Muscle layer of duodenum (tissue), 2 donors: Measurements from ENCODE around the gene DIPK1C.

Experiments
- H3K27ac ChIP-seq: one replicate; pipeline ENCODE4 v1.7.0; 2013; ENCODE audit warnings: mild to moderate bottlenecking, low read length
- H3K27me3 ChIP-seq: one replicate; pipeline ENCODE4 v1.7.0; 2013; ENCODE audit warnings: low read depth, mild to moderate bottlenecking, control low read depth, low read length
- H3K36me3 ChIP-seq, 2 donors: one replicate each; pipeline ENCODE4 v1.7.0; 2013; ENCODE audit warnings: low read length in 2 of 2, control low read depth in 1 of 2, mild to moderate bottlenecking in 1 of 2; ENCODE audit not compliant: insufficient read depth in 2 of 2, control insufficient read depth in 1 of 2
- H3K4me1 ChIP-seq, 2 donors: one replicate each; pipeline ENCODE4 v1.7.0; 2013; ENCODE audit warnings: low read length in 2 of 2, mild to moderate bottlenecking in 2 of 2, control low read depth in 1 of 2, moderate library complexity in 1 of 2; ENCODE audit not compliant: insufficient read depth in 2 of 2, control insufficient read depth in 1 of 2
- H3K4me3 ChIP-seq, 2 donors: one replicate each; pipeline ENCODE4 v1.7.0; 2013; ENCODE audit warnings: low read length in 2 of 2, low read depth in 1 of 2, mild to moderate bottlenecking in 1 of 2
- H3K9me3 ChIP-seq, 2 donors: one replicate each; pipeline ENCODE4 v1.7.0; 2013; ENCODE audit warnings: low read length in 2 of 2, control low read depth in 1 of 2, mild to moderate bottlenecking in 1 of 2; ENCODE audit not compliant: control insufficient read depth in 1 of 2
- donor health status: healthy.

Gene DIPK1C

DNA sequence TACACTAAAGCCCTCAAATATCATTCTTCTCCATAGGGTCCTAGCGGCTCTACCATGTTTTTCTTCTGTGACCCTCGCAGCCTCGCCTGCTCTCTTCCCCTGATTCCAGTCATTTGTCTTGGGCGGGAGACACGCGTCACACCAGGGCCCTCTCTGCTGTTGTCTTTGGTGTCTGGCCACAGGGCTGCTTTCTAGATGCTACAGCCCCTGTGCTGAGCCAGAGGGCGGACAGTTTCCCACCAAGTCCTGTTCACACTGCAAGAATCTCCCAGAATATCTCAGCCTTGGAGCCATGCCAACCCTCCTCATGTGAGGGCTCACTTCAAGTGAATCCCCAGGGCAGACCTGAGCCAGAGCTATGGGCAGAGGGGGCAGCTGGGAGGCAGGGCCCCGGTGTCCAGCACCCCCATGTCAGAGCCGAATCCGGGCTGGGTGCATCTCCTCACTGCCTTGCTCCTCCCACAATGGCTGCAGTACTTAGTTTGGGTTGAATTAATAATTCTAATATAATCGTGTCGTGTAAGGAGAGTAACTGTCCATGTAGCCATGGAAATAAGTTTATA is 42.1 kb downstream of the DIPK1C start:
- H3K27me3 ChIP-seq: peaks cover 3% of the 10 kb centered on the region
- H3K36me3 ChIP-seq: no peaks in the 10 kb centered on the region
- H3K4me1 ChIP-seq: no peaks in the 10 kb centered on the region
- no peak overlapping the region for H3K4me3 ChIP-seq
- no peaks in the 10 kb centered on the region for H3K9me3 ChIP-seq
- no peak overlapping the region for H3K27ac ChIP-seq

DNA sequence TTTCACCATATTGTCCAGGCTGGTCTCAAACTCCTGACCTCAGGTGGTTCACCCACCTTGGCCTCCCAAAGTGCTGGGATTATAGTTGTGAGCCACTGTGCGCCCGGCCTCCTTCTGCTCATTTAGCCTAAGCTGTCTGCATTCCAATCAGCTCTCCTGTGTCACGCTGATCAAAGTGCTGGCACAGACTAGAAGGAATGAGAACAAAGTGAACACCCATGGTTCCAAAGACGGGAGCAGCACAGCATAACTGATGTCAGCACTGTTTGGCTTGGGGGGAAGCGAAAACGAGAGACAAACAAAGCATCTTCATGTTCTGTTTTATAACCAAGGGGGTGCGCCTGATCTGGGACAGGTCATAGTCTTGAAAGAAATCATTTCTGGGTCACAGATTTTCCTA is 43.3 kb downstream of the DIPK1C start:
- H3K36me3 ChIP-seq: no peaks in the 10 kb centered on the region
- H3K4me1 ChIP-seq: no peaks in the 10 kb centered on the region
- H3K27me3 ChIP-seq: peaks cover 3% of the 10 kb centered on the region
- H3K27ac ChIP-seq: no peak overlapping the region
- H3K4me3 ChIP-seq: no peak overlapping the region
- no peaks in the 10 kb centered on the region for H3K9me3 ChIP-seq

DNA sequence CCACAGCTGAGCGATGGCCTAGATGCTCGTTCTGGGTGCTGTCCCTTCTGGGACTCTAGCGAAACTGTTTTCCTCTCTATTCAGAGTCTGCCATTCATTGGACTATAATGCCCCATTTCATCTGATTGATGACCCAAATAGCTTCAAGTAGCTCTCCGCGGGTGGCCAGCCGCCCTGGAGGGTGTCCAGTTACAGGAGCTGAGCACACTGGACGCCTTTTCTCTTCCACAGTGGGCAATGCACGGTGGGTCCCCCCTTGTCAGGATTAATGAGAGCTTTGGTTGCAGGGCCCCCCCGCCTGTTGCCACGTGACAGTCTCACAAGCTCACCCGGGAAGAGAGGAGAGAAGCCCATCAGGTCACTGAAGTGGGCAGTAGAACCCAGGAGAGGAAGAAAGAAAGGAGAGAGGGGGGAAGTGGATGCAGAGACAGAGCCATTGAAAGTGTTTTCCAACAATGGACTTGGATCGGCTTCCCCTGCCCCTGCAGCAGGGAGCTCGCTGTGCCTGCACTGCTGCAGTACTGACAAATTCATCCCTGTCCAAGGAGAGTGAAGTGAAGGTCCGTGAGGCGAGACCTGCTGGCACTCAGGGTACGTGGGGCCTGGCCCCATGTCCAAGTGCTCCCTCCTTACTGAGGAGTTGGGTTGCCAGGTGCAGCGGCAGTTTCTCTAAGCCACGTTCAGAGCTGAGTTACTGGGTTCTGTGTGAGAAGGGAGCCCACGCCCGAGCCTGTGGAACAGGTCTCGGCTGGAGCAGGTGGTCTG is 44.8 kb downstream of the DIPK1C start:
- Histone ChIP-seq H3K4me1 (peaks cover 0 to 3% of the 10 kb centered on the region in 2 donors), H3K27me3 (peaks cover 3% of the 10 kb centered on the region), H3K9me3 (no peaks in the 10 kb centered on the region), H3K4me3 (no peak overlapping the region), H3K36me3 (no peaks in the 10 kb centered on the region), H3K27ac (no peak overlapping the region)

DNA sequence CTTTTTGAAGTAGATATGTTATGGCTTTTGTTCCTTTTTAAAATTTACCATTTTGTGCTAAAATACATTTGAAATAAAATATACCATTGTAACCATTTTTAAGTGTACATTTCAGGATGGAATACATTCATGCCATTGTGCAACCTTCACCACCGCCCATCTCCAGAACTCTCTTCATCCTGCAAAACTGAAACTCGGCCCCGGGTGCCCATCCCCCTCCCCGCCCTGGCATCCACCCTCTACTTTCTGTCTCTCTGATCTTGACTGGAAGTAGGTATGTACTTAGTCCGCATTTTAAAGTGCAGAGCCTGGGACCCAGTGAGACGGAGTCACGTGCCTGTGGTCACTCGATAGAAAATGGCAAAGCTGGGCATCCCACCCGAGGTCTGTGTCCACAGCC is 45.6 kb downstream of the DIPK1C start:
- H3K36me3 ChIP-seq: no peaks in the 10 kb centered on the region
- H3K4me1 ChIP-seq: peaks cover 0 to 3% of the 10 kb centered on the region in 2 donors
- no peaks in the 10 kb centered on the region for H3K9me3 ChIP-seq
- no peak overlapping the region for H3K27ac ChIP-seq
- H3K27me3 ChIP-seq: no peaks in the 10 kb centered on the region
- no peak overlapping the region for H3K4me3 ChIP-seq

DNA sequence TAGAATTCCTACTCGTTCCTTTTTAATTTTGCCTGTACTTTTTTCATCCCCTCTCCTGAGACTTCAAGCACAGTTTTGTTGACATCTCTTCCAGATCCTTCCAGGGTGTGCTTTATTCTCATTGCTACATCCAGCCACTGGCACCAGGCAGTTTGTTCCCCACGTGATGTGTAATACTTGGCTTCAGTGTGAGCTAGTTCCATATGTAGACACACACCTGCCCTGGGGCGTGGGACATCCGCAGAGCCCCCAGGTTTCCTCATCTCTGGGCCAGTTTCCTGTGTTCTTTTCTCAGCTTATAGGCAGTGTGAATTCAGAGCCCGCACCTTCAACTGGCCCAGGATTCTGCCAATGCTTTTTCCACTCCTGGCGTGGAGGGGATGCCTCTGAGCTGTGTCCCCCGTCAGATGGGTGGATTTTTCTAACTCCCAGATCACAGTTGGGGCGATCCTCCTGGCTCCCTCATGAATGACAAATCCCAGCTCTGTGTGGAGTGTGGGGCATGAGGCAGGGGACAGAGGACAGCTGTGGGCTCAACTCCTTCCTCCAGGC is 46.6 kb downstream of the DIPK1C start:
- no peaks in the 10 kb centered on the region for H3K27me3 ChIP-seq
- no peak overlapping the region for H3K4me3 ChIP-seq
- H3K9me3 ChIP-seq: no peaks in the 10 kb centered on the region
- no peak overlapping the region for H3K27ac ChIP-seq
- peaks cover 0 to 3% of the 10 kb centered on the region in 2 donors for H3K4me1 ChIP-seq
- no peaks in the 10 kb centered on the region for H3K36me3 ChIP-seq

DNA sequence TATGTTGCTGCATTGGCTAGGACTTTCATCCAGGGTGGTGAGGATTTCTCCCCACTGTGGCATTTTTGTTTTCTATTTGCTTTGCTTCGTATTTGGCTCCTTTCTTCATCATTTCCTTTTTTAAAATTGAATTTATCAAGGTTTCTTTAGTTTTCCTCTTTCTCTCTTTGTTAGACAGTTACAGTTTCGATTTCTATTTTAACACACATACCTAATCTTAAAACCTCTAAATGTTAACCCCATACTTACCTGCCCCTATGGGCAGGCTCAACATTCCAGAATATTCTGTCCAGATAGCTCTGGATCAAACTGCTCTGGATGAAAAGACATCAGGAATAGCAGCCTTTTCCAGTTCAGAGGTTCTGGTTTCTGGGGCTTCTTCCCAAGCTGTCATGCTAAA is 49.2 kb downstream of the DIPK1C start:
- no peaks in the 10 kb centered on the region for H3K27me3 ChIP-seq
- no peaks in the 10 kb centered on the region for H3K36me3 ChIP-seq
- H3K27ac ChIP-seq: no peak overlapping the region
- no peaks in the 10 kb centered on the region for H3K9me3 ChIP-seq
- peaks cover 0 to 3% of the 10 kb centered on the region in 2 donors for H3K4me1 ChIP-seq
- H3K4me3 ChIP-seq: peak overlapping the region in 1 of 2 donors; percentile 2

DNA sequence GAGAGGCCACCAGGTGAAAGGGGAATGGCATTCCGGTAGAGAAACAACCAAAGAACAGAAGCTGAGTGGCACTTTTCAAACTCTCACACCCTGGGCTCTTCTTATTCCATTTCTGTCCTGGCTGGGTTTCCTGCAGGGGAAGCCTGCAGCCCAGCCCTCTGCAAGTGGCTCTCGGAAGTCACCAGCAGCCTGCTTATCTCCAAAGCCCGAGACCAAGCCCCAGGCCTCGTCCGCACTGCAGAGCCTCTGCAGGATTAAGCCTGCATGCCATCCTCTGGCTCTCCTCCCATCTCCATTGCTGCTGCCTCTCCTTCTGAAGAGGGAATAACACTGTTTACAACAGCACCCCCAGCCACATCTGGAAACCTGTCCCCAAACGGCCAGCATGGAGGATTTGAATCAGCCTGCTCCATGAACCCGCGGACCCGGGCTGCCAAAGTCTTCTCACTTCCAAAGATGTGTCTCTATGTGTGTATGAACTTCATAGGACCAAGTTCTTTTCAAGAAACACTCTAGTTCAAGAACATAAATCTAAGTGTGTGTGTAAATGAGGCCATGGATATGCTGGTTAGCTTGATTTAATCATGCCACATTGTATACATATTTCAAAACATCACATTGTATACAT is 54.2 kb downstream of the DIPK1C start:
- Histone ChIP-seq H3K4me1 (peaks cover 0 to 3% of the 10 kb centered on the region in 2 donors), H3K4me3 (no peak overlapping the region), H3K9me3 (no peaks in the 10 kb centered on the region), H3K27me3 (no peaks in the 10 kb centered on the region), H3K27ac (no peak overlapping the region), H3K36me3 (no peaks in the 10 kb centered on the region)

DNA sequence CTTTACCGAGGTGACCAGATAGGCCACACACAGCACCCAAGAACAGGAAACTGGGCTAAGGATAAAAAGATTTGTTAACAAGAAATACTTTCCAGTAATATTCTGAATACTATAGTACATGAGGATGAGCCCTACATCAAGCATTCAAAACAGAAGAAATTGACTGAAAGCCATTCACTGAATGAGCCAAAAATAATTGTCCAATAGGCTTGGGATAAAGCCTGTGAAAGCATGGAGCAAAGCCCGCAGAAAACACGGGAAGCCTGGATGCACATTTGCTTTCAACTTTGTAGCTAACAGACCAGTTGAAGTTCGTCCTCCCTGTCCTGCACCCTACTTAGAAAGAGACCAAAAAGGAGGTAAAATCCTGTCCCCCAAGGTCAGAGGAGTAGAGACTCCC is 56.3 kb downstream of the DIPK1C start:
- H3K4me1 ChIP-seq: peaks cover 8 to 14% of the 10 kb centered on the region in 2 donors
- H3K27ac ChIP-seq: no peak overlapping the region

DNA sequence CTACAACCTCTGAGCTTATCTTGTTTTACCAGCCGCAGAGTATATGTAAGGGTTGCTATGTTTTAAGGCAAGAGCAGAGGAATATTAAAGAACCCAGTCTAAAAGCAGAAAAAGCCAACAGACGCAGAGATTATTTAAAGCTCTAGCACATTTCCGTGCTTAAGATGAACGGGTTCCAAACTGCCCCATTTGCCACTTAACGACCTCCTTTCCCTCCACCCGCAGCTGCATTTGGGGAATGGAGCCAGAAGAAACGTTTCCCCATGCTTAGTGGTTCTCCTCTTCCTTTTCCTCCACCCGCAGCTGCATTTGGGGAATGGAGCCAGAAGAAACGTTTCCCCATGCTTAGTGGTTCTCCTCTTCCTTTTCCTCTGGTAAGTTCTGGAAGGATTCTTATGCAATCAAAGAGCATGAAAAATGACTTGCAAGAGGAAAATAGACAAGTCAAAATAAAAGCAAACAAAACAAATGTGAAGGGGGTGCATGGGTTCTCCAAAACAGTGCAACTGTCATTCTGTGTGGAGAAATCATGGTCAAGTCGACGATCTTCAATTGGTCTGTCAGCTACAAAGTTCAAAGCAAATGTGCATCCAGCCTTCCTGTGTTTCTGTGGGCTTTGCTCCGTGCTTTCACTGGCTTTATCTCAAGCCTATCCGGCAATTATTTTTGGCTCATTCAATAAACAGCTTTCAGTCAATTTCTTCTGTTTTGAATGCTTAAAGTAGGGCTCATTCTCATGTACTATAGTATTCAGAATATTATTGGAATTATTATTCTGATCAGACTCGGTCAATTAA is 57.8 kb downstream of the DIPK1C start:
- peaks cover 8 to 16% of the 10 kb centered on the region in 2 donors for H3K4me1 ChIP-seq
- H3K4me3 ChIP-seq: no peak overlapping the region
- no peak overlapping the region for H3K27ac ChIP-seq
- no peaks in the 10 kb centered on the region for H3K9me3 ChIP-seq
- no peaks in the 10 kb centered on the region for H3K27me3 ChIP-seq
- H3K36me3 ChIP-seq: no peaks in the 10 kb centered on the region

More for the DNA sequence above, 56.3 kb downstream of the DIPK1C start:
- H3K9me3 ChIP-seq: no peaks in the 10 kb centered on the region
- no peaks in the 10 kb centered on the region for H3K36me3 ChIP-seq
- H3K4me3 ChIP-seq: no peak overlapping the region
- no peaks in the 10 kb centered on the region for H3K27me3 ChIP-seq

DNA sequence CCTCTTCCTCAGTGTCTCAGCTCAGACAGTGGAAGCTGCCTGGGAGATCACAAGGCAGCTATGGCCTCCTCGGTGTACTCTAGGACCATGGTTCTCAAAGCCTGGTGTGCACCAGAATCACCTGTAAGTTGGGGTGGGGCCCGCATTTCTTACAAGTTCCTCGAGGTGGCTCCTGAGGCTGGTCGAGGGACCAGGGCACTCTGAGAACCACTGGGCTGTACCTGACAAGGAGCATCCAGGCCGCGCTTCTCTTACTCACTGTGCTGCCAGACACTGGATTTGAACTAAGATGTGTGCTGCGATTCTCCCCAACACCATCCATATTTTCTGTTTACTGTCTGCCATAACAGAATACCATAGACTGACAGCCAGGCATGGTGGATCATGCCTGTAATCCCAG is 59.5 kb downstream of the DIPK1C start:
- H3K9me3 ChIP-seq: no peaks in the 10 kb centered on the region
- H3K27ac ChIP-seq: no peak overlapping the region
- no peak overlapping the region for H3K4me3 ChIP-seq
- H3K4me1 ChIP-seq: peaks cover 8 to 16% of the 10 kb centered on the region in 2 donors
- H3K36me3 ChIP-seq: no peaks in the 10 kb centered on the region
- H3K27me3 ChIP-seq: no peaks in the 10 kb centered on the region
